Adrenal gland (tissue), 5 donors: ENCODE data around the gene TMEM41B.
"Not testable (repeated sequence)": the region's sequence is repeated elsewhere in the genome, so short reads cannot be mapped to it uniquely, and the experiment has no call there.

Source experiments
- POLR2A ChIP-seq, 2 donors: fragments of 450-650 bp; IDR thresholded peaks; one replicate each; pipeline ENCODE4 v1.6.1; 2017; ENCODE audit warnings: antibody characterized with exemption in 2 of 2, mild to moderate bottlenecking in 2 of 2, moderate library complexity in 1 of 2
- TF ChIP-seq, protein P1 (sequence below), 6 experiments: fragments of 450-650 bp in 4 of 6; fragments of 200-600 bp in 2 of 6; sonication (generic) in 1 of 6; IDR thresholded peaks; 1 replicate in 5 of 6; 2 replicates in 1 of 6; pipeline versions ENCODE4 v1.5.1 to v1.8.0; 2016 to 2021; ENCODE audit warnings: antibody characterized with exemption in 6 of 6, mild to moderate bottlenecking in 2 of 6, moderate library complexity in 1 of 6
- donor health status: DM: no; HTN: no; CAD: no.

DNA sequence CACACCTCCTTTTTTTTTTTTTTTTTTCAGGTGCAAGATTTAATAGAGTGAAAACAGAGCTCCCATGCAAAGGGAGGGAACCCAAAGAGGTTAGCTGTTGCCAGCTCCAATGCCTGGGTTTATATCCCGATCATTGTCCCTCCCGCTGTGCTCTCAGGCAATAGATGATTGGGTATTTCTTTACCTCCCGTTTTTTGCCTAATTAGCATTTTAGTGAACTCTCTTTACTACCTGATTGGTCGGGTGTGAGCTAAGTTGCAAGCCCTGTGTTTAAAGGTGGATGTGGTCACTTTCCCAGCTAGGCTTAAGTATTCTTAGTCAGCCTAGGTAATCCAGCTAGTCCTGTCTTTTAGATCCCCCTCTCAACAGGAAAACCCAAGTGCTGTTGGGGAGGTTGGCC, 33.4 kb upstream of the TMEM41B start:
- TF ChIP-seq POLR2A (IDR thresholded peaks at IDR 0.05) = not testable (repeated sequence)
- TF ChIP-seq, protein P1, sequence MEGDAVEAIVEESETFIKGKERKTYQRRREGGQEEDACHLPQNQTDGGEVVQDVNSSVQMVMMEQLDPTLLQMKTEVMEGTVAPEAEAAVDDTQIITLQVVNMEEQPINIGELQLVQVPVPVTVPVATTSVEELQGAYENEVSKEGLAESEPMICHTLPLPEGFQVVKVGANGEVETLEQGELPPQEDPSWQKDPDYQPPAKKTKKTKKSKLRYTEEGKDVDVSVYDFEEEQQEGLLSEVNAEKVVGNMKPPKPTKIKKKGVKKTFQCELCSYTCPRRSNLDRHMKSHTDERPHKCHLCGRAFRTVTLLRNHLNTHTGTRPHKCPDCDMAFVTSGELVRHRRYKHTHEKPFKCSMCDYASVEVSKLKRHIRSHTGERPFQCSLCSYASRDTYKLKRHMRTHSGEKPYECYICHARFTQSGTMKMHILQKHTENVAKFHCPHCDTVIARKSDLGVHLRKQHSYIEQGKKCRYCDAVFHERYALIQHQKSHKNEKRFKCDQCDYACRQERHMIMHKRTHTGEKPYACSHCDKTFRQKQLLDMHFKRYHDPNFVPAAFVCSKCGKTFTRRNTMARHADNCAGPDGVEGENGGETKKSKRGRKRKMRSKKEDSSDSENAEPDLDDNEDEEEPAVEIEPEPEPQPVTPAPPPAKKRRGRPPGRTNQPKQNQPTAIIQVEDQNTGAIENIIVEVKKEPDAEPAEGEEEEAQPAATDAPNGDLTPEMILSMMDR (IDR thresholded peaks at IDR 0.05) = not testable (repeated sequence)
